ENCODE measurements around the gene THBD.

The THBD gene

GRCh38 chr20:23071398-23071797 is 21.9 kb upstream of the THBD start:
- Histone ChIP-seq H3K27ac (ENCODE audit: low read length) (no peak overlapping the region), H3K79me2 (ENCODE audit: low read length) (no peaks in the 10 kb centered on the region), H3K36me3 (replicated peaks; ENCODE audit: low read depth, low read length) (no peaks in the 10 kb centered on the region), H3K4me1 (ENCODE audit: low read length) (peaks cover 9% of the 10 kb centered on the region), H2AFZ (ENCODE audit: low read depth, low read length) (no peak overlapping the region), H4K20me1 (ENCODE audit: insufficient read depth, low read length) (no peaks in the 10 kb centered on the region), H3K9ac (ENCODE audit: low read length) (no peak overlapping the region), H3K9me3 (ENCODE audit: insufficient read depth, low read length) (no peaks in the 10 kb centered on the region), H3K4me2 (ENCODE audit: low read length) (no peak overlapping the region), H3K4me3 (ENCODE audit: low read length) (no peak overlapping the region), H3K27me3 (ENCODE audit: low read depth, low read length) (no peaks in the 10 kb centered on the region)
- TF ChIP-seq EZH2phosphoT487 (IDR thresholded peaks at IDR 0.05; ENCODE audit: low read depth), result no peak
- TF ChIP-seq, protein P1, sequence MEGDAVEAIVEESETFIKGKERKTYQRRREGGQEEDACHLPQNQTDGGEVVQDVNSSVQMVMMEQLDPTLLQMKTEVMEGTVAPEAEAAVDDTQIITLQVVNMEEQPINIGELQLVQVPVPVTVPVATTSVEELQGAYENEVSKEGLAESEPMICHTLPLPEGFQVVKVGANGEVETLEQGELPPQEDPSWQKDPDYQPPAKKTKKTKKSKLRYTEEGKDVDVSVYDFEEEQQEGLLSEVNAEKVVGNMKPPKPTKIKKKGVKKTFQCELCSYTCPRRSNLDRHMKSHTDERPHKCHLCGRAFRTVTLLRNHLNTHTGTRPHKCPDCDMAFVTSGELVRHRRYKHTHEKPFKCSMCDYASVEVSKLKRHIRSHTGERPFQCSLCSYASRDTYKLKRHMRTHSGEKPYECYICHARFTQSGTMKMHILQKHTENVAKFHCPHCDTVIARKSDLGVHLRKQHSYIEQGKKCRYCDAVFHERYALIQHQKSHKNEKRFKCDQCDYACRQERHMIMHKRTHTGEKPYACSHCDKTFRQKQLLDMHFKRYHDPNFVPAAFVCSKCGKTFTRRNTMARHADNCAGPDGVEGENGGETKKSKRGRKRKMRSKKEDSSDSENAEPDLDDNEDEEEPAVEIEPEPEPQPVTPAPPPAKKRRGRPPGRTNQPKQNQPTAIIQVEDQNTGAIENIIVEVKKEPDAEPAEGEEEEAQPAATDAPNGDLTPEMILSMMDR (IDR thresholded peaks at IDR 0.05; ENCODE audit: low read depth, low read length), result no peak

- Histone ChIP-seq H3K9ac (ENCODE audit: low read length) (no peak overlapping the region), H3K4me1 (ENCODE audit: low read length) (peaks cover 20% of the 10 kb centered on the region), H3K9me3 (ENCODE audit: insufficient read depth, low read length) (no peaks in the 10 kb centered on the region), H4K20me1 (ENCODE audit: insufficient read depth, low read length) (no peaks in the 10 kb centered on the region), H3K27me3 (ENCODE audit: low read depth, low read length) (no peaks in the 10 kb centered on the region), H3K27ac (ENCODE audit: low read length) (no peak overlapping the region), H3K4me2 (ENCODE audit: low read length) (no peak overlapping the region), H3K4me3 (ENCODE audit: low read length) (no peak overlapping the region), H2AFZ (ENCODE audit: low read depth, low read length) (no peak overlapping the region), H3K36me3 (replicated peaks; ENCODE audit: low read depth, low read length) (no peaks in the 10 kb centered on the region), H3K79me2 (ENCODE audit: low read length) (no peaks in the 10 kb centered on the region)
- TF ChIP-seq, protein P1 (IDR thresholded peaks at IDR 0.05; ENCODE audit: low read depth, low read length), result no peak
- TF ChIP-seq EZH2phosphoT487 (IDR thresholded peaks at IDR 0.05; ENCODE audit: low read depth), result no peak
These were observed 19.6 kb upstream of the THBD start for GRCh38 chr20:23069108-23069507.

DNA sequence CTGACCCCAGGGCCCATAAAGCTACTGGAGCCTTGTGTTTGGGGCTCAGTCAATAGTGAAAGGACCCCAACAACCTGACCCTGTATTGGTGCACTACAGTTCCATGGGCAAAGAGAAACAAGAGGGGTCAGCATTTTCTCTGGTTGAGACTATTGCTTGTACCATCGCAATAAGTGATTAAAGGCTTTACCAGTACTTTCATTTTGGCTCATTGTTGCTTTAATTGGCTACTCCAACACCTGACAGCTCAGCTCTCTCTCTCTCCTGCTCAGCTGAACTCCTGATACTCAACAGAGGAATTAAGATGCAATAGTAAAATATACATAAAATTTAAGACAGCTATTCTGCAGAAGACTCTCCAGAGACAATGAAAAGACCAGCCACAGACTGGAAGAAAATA is 18.8 kb upstream of the THBD start:
- no peaks in the 10 kb centered on the region for H3K27me3 ChIP-seq (ENCODE audit: low read depth, low read length)
- H3K4me2 ChIP-seq (ENCODE audit: low read length), result peak overlapping the region; percentile 10; the same call in 1 of the 2 replicates

DNA sequence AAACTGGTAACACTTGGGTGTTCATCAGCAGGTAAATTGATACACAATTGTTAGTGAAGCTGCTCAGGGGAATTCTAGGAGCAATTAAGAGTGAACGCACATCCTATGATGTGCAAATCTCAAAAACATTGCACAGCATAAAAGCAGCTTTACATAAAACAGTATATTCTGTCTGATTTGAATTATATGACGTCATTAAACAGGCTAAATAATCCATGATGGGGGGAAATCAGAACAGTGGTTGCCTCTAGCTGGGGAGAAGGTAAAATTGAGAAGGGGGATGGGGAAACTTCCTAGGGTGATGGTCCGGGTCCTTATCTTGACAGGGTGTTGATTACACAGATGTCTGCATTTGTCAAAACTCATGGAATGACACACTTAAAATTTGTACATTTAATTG is 17.3 kb upstream of the THBD start:
- H3K4me3 ChIP-seq (ENCODE audit: low read length), result no peak overlapping the region
- no peak overlapping the region for H2AFZ ChIP-seq (ENCODE audit: low read depth, low read length)
- no peaks in the 10 kb centered on the region for H3K36me3 ChIP-seq (replicated peaks; ENCODE audit: low read depth, low read length)
- no peak overlapping the region for H3K27ac ChIP-seq (ENCODE audit: low read length)
- H3K79me2 ChIP-seq (ENCODE audit: low read length), result no peaks in the 10 kb centered on the region
- H3K9me3 ChIP-seq (ENCODE audit: insufficient read depth, low read length), result no peaks in the 10 kb centered on the region
- H4K20me1 ChIP-seq (ENCODE audit: insufficient read depth, low read length), result no peaks in the 10 kb centered on the region
- no peak overlapping the region for H3K9ac ChIP-seq (ENCODE audit: low read length)
- no peaks in the 10 kb centered on the region for H3K27me3 ChIP-seq (ENCODE audit: low read depth, low read length)
- H3K4me2 ChIP-seq (ENCODE audit: low read length), result no peak overlapping the region
- TF ChIP-seq, protein P1 (IDR thresholded peaks at IDR 0.05; ENCODE audit: low read depth, low read length), result no peak
- TF ChIP-seq EZH2phosphoT487 (IDR thresholded peaks at IDR 0.05; ENCODE audit: low read depth), result no peak
- H3K4me1 ChIP-seq (ENCODE audit: low read length), result peaks cover 24% of the 10 kb centered on the region

More for the DNA sequence above, 18.8 kb upstream of the THBD start:
- Histone ChIP-seq H3K9me3 (ENCODE audit: insufficient read depth, low read length) (no peaks in the 10 kb centered on the region), H3K4me3 (ENCODE audit: low read length) (no peak overlapping the region), H3K79me2 (ENCODE audit: low read length) (no peaks in the 10 kb centered on the region), H3K4me1 (ENCODE audit: low read length) (peaks cover 20% of the 10 kb centered on the region), H4K20me1 (ENCODE audit: insufficient read depth, low read length) (no peaks in the 10 kb centered on the region), H2AFZ (ENCODE audit: low read depth, low read length) (no peak overlapping the region), H3K36me3 (replicated peaks; ENCODE audit: low read depth, low read length) (no peaks in the 10 kb centered on the region), H3K27ac (ENCODE audit: low read length) (no peak overlapping the region), H3K9ac (ENCODE audit: low read length) (no peak overlapping the region)
- no peak for TF ChIP-seq EZH2phosphoT487 (IDR thresholded peaks at IDR 0.05; ENCODE audit: low read depth)

Measured in OCI-LY3 (cell line).